ENCODE results near the gene TOR1AIP2. TPM values are rescaled to one million over a fixed set of nuclear protein-coding genes. Genes with fewer than 3 reads are reported as not detected.

TOR1AIP2 gene
- total and polyA plus RNA-seq, 2 of the 13 experiments (the other 11 are each of a cell fraction or from before 2014, with no cell fraction given) = 35.2 to 65.8 TPM

GRCh38 chr1:179882253-179883039 is 4.8 kb upstream of the TOR1AIP2 start, which contains the start of gene TOR1AIP1 (continued):
- TF ChIP-seq FOXP4 (CRISPR knock-in tag; IDR thresholded peaks at IDR 0.05) = peak; percentile 51; the same call in 1 of the 2 replicates
- 0 out of 2 replicates have a peak, but pooled peaks have one; percentile 7 for TF ChIP-seq ZNF609 (CRISPR knock-in tag; IDR thresholded peaks at IDR 0.05; ENCODE audit: borderline replicate concordance)
- TF ChIP-seq POLR2AphosphoS2 (IDR thresholded peaks at IDR 0.05; ENCODE audit: low read depth, low read length) = peak; percentile 90; the same call in 1 of the 2 replicates
- TF ChIP-seq SOX13 (IDR thresholded peaks at IDR 0.05) = 0 out of 2 replicates have a peak, but pooled peaks have one; percentile 26
- peak in 1 of 2 experiments; percentile 56; a peak in 1 of 4 replicates for TF ChIP-seq SOX13 (CRISPR knock-in tag; conservative IDR thresholded peaks at IDR 0.05 in 1 of 2, IDR thresholded peaks at IDR 0.05 in 1 of 2)
- TF ChIP-seq HOXA5 (CRISPR knock-in tag; IDR thresholded peaks at IDR 0.05) = peak; percentile 75
- TF ChIP-seq DPF2 (CRISPR knock-in tag; IDR thresholded peaks at IDR 0.05; ENCODE audit: borderline replicate concordance, low read depth) = no peak
- TF ChIP-seq ZNF484 (CRISPR knock-in tag; IDR thresholded peaks at IDR 0.05; ENCODE audit: borderline replicate concordance, low read depth) = no peak
- TF ChIP-seq RFXAP (CRISPR knock-in tag; IDR thresholded peaks at IDR 0.05; ENCODE audit: borderline replicate concordance) = peak; percentile 93; the same call in 1 of the 2 replicates
- TF ChIP-seq ZNF280B (CRISPR knock-in tag; IDR thresholded peaks at IDR 0.05; ENCODE audit: borderline replicate concordance) = no peak; the same call in 1 of the 2 replicates
- TF ChIP-seq DZIP1 (CRISPR knock-in tag; IDR thresholded peaks at IDR 0.05) = no peak
- TF ChIP-seq UBTF (CRISPR knock-in tag; IDR thresholded peaks at IDR 0.05) = peak; percentile 87
- TF ChIP-seq ZNF264 (CRISPR knock-in tag; IDR thresholded peaks at IDR 0.05) = peak; percentile 92; the same call in 1 of the 2 replicates

All from HepG2 (cell line).